Islet precursor cell (in vitro differentiated cells): ENCODE results near the gene TAOK1.

Experiments used
- DNase-seq: peaks from one replicate; pipeline ENCODE4 v3.0.0-alpha.2; 2018

TAOK1 gene

DNA sequence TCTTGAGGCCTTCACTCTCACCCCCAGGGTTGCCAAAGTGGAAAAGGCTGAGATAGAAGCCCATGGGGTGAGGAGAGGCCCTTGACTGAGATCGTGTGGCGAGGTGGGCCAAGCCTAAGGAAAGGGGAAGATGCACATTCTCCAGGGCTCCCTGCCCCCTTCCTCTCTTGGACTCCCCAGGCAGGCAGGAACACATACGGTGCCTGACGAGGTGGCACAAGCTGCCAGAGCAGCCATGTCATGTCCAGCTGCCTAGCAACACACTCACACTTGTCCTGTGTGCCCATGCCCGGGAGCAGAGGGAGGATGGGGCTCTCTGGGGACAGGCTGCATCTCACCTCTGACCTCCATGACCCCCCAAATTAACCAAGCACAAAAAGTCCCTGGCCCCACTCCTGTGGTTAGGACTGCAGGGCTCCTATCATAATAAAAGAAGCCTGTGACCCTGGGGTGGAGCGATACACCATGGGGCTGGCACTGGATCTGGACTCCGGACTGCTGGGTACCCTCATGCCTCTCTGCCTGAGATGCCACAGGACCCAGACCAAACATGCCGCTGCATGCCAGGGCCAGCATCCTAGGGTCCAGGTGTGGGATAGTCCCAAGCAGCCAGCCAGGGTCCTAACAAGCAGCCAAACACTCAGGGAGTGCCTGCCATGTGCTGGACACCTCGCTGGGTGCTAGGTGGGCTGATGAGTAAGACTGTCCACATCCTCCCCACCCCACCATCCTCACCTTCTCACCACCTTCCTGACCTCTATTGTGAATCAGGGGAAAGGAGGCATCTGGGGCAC, 196.7 kb downstream of the TAOK1 start:
- no peak for DNase-seq

DNA sequence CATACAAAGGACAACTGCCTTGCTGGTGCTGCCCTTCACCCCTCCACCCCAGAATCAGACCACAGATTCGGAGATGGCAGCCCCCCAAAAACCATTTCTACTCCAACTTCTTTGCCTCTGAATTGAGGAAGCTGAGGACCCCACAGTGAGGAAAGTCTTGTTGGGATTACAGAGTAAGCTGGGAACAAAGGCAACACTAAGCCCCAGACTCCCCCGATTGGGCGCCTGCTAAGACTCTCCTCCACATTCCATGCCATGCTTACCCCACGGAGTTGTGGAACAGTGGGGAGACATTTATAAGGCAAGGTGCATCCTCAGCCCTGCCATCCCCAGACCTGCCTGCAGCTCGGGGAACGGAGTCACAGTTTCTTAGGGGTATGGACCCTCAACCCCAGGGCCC, 197.4 kb downstream of the TAOK1 start:
- no peak for DNase-seq

DNA sequence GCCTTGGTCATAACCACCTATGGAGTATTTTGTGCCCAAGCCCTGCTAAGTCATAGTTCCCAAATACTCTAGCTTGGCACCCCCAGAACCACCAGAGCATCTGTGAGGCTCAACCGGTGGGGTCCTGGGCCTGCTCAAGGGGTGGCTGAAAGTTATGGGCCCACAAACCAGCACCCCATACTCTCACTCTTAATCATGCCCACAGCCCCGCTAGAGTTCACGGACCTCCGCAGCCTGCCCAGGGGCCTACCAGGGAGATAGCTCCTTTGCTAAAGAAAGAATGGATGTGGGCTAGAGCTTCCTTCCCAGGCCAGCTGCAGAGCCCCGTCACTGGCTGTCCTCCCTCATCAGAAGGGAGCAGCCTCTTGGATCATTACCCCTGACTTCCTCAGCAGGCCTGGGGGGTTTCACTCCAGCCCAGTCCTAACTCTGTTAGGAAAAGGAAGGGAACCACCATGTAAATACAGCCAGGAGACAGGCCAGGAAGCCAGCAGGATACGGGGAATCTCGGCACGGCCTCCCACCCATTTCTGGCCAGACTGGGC, 197.9 kb downstream of the TAOK1 start:
- no peak for DNase-seq

DNA sequence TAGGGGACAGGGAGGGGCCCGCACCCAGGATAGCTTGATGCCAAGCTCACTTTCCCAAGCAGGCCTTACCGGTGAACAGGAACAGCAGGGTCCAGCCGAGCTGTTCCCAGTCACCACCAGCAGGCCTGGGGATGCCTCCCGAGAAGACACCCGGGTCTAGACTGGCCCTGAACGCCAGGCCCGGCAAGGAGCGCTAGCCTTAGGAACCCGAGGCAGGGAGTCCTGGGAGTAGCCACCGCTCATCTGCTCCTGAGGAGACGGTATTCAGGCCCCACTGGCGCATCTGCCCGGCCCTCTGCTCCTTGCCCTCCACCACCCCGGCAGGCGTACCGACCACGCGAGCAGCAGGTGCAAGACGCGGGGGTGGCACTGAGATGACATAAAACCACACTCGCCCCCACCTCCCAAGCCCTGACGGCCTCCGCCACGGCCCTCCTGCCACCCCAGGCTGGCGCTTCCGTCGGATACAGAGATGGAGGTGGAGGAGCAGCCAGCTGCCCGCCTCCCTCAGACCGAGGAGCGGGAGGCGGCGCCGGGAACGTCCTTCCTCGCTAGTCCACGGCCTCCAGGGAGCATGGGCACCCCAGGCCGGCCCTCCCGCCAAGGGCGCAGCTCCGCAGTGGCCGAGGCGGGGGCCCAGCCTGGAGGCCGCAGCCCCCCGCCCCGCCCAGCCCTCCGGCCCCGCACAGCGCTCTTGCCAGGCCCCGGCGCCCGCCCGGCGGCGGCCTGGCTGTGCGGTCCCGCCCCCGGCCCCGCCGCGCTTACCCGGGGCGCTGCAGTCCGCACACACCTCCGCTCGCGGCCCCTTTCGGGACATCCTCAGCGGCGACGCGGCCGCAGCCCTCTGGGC, 198.6 kb downstream of the TAOK1 start:
- no peak for DNase-seq

DNA sequence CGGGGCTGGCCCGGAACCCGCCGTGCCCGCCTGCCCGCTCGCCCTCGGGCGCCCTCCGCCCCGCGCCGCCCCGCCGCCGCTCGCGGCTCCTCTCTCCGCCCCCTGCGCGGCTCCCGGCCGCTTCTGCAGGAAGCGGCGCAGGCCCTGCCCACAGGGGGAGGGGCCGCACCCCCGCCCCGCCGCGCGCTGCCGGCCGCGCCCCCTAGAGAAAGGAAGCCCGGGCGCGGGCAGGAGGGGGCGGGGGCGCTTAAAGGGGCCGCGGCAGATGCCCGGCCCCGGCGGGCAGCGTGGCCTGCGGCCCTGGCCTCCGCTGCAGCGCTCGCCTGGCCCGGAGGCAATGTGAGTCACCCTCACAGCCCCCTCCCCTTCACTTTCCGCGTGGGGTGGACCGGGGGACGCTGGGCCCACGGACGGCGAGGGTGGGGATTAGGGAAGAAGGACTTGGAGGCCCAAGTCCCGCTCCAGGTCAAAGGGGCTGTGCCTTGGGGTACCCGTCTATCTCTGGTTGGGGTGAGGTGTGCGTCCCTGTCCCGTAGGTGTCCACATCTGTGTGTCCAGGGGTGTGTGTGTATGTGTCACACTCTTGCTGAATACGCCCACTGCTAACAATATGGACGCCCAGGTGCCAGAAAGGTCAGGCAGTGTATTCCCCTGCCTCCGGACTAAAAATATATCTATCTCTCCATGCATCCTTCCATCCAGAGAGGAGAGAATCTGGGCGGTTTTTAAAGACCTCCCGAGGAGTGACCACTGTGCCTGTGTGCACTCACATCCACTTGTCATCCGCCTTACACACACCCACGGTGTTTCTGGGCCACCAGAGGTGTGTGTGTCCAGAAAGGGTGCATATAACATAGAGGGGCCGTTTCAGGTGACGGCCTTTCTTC, 199.6 kb downstream of the TAOK1 start, which contains the start of gene GIT1:
Gene GIT1, minus strand, starts transcription at position 125 of the 887 bp plus-strand sequence. CDS start 270 bp downstream, outside the sequence.
- peak; percentile 92 for DNase-seq

DNA sequence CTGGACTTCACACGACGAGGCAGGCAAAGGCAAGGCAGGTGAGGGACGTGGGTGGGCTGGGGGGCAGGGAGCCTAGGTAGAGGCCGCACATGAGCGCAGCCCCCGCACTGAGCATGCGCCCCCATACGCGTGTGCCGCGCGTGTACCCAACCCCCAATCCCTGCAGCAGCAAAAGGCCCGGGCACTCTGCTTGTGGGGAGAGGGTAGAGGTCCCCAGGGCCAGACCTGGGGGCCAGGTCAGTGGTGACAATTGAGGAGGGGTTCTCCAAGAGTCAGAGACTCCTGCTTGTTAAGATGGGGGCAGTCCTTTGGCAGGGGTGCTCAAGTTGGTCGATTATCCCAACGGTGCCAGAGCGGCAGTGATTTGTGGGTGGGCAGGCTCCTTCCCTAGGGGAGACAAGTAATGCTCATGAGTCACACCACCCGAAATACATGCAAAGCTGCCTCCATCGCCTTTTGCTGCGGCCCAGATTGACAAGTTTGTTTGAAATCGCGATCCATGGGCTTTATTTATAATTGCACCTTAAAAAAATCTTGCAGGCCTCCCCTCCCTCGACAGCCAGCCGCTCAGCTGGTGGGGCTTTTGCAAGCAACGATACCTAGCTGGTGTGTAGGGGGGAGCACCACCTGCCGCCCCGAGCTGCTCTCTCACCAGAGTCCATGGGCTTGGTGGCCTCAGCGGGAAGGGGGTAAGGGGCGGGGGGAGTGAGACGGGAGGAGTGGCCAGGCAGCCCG, 200.4 kb downstream of the TAOK1 start:
- DNase-seq = no peak

DNA sequence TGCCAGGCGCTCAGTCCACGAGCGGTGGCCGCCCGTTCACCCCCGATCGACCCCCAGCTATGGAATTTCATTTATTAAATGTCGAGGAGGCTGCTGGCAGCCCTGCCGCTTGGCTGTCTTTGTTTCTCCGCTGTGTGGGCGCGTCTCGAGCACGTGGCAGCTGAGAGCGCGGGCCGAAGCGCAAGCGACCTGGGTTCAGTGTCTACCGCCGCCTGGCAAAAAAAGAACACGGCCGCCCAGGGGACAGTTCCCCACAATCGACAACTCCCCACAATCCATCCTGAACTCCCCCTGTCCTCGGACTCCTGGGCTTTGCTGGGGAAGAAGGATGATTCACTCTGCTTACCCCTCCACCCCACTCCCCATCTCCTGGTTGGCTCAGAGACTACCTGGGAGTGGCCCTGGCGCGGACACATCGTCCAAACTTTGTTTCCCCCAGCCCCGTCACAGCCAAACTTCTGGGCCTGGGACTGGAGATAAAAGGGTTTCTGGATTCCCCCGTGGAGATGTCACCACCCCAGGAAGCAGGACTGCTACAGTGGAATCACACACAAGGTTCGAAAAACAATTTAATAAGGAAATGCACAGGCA, 201.1 kb downstream of the TAOK1 start:
- DNase-seq = no peak

DNA sequence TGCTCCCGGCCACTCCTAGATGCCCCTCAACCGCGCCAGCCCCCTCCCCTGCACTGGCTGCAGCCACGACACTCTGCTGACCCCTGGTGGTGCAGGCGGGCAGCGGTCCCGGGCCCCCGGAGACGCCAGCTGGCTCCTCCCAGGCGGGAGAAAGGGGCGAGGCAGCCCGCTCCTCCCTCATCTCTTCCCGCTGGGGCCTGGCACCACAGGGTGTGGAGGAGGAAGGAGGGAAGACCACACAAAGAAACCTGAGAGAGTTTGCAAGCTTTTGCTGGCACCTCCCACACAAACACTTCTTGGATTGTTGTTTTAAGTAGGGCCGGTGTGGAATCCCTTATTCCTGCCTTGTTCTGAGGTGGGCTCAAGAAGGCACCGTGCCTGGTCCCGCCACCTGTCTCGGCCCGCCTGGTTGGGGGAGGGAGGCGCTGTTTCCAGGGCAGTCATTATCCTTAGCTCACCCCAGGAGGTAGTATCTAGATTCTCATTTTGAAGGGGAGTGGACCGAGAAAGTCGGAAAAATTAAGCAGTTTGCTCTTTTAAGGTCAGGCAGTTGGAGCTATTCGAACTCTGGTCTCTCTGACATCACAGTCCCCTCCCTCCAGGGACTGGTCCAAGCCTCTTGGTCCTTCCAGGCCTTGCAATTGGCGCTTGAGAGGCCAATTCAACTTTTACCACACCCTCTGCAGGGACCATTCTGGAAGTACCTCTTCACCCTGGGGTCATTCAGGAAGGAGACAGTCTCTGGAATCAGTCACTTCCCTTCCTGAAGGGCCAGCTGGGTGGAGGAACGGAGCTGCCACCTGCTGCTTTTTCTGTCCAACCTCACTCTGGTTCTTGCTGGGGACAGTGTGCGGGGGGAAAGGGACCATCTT, 201.8 kb downstream of the TAOK1 start:
- DNase-seq = peak; percentile 99

DNA sequence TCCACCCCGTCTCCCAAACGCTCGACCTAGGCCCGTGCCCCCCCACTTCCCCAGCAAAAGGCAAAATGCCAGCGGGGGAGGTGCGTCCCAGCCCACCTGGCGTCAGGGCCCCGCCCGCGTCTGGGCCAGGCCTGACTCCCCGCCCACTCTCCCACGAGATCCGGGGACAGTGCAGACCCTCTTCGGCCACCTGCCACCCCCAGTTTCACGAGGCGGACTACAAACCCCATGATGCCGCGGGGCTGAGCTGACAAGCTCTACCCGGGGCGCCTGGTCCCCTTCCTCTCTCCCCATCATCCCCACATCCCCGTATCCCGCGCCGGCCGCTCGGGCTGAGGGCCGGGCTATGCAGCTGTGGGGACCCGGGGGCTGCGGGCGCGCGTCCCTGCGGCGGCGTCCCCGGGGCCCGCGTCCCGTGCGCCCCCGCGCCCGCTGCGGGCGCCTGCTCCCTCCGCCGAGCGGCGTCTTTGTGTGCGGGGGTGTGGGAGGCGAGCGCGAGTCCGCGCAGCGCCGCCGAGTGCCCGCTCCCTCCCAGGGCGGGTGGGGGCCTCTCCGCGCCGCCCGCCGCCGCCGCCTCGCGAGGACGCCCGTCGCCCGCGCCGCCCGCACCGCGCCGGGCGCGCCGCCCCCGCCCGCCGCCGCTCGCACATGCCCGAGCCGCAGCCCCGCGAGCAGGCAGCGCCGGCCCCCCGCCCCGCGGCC, 202.8 kb downstream of the TAOK1 start, which contains the start of gene ANKRD13B:
Gene ANKRD13B, plus strand, starts transcription at position 283 of the 702 bp plus-strand sequence. CDS start 490 bp downstream, outside the sequence.
- DNase-seq = no peak

DNA sequence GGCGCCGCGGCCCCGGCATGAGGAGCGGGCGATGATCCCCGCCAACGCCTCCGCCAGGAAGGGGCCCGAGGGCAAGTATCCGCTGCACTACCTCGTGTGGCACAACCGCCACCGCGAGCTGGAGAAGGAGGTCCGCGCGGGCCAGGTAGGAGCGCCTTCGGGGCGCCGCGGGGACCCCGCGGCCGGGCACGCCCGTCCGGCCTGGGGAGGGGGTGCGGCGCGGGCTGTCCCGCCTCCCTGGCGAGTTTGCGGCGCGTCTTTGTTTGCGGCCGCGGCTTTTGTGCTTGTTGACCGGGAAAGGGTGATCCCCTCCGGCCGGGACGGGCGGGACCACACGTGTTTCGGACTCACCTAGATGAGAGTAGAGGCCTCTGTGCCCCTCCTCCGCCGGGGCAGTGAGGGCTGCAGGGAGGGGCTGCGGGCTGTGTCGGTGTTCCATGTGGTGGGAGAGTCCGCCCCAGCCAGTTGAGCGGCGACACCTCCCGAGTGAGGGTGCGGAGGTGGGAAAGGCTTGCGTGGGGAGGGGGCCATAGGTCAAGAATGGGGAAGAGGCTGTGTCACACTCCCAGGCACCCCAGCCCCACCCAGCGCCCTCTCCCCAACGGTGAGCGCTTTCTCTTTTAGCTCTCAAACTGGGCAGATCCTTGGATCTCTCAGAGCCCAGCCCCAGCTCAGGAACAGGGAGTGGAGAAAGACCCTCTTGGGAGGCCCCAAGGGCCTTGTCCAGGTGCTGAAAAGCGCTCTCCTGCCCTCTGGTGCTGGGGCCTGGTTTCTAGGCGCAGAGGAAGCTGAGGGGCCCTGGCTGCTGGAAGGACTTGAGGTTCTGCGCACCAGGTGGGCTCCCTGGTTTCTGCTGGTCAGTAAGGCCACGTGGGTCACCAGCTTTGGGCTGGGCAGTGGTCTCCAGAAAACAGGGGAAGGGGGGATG, 203.7 kb downstream of the TAOK1 start:
- peak; percentile 89 for DNase-seq

DNA sequence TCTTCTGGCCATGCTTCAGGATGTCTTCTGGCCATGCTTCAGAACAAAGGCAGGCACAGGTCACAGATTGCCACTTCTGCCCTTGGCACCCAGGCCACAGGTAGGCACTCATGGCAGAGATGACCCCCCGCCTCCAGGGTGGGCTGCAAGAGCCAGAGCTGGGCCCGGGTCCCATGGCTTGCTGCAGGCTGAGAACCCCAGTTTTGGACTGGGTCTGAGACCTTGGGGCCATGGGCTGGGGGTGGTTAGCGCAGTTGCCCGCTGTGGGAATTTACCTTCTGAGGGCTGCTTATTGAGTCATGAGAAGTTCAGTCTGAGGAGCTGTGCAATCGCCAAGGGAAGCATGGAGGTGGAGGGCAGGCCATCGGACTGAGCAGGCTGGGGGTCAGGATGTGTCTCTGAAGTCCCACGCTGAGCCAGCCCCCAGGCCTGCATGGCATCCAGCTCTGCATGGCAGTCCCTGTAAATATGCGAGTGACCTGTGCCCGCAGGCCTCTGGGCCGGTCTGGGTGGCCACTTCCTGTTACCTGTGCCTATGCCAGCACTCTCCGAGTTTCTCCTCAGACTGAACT, 204.4 kb downstream of the TAOK1 start:
- no peak for DNase-seq

DNA sequence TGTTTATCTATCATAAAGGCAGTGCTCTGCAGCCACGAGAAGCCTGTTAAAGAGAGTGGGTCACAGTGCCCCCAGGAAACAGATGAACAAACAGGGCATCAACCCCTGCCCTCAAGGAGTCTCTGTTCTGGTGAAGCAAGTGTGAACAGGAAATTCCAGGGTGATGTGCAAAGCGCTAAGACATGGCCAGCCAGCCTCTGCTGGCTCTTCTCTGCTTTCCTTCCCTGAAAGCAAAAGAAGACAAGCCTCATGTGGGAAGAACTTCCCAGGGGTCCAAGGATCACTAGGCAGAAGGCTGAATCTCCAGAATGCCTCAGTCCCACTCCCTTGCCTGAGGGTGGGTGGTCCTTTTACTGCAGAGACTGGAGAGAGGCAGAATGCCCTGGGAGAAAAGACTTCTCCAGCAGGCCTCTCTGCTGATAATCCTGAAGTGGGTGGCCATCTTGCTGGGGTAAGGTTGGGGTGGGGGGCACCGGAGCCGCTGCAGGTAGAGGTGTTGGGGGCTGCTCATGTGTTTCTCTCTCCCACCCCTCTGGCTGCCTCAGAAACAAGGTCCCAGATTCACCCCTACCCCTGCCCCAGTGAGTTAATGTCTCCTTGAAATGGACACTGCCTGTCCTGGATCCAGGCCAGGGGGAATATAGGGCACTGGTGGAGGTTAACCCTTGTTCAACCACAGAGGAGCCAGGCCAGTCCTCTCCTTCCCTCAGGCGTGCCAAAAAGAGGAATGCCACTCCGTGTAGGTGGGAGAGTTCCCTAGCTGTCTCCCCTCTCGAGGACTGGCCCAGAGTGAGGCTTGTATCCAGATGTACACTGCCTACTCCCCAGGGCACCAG, 205.2 kb downstream of the TAOK1 start:
- DNase-seq = peak; percentile 79

DNA sequence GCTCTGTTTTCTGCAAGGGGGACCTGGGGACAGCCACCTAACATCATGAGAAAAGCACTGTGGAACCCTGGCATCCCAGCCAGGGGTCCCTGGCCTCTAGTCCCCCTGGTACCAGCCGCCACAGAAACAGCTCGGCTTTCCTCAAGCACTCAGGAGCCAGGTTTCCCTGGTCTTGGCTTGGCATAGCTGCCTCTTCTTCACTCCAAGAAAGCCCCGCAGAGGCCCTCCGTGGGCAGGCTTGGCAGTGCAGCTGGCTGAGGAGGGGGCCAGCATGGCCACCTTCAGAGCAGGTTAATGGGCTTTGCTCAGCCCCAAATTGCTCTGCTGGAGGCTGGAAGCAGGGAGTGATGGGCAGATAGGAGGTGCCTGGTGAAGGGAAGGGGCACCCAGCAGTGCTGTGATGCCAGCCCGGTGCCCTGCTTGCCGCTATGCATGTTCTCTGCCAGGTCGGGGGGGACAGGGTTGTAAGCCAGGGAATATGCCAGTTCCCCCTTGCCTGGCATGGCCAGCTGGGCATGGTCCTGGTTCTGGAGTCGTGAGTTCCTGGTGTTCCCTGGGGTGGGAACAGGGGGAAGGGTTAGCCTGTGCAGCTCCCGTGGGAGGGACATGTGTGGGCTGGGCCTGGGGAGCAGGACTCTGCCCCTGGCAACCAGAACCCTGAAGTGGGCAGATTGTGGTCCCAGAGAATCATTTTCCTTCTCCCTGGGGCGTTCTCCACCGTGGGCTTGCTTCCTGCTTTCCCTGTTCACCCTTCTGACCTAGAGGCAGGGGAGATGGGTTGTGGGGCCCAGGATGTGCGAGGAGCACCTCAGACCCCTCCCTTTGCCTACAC, 206.0 kb downstream of the TAOK1 start:
- no peak for DNase-seq

DNA sequence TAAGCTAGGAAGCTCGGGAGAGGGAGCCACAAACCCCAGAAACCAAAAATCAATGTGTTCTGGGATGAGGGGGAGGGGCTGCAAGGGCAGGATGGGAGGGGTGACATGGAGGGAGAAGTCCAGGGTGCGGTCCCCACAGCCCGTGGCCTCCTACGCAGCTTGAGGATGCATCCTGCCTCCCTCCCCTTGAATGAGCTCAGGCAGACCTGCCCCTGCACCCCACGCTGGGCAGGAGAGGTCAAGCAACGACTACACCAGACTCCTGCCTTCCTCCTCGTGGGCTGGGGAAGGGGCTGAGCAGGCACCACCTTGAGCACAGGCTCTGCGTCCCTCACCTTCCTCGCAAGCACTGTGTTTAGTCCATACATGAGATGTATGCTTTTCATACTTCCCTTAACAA, 206.6 kb downstream of the TAOK1 start:
- DNase-seq = no peak

DNA sequence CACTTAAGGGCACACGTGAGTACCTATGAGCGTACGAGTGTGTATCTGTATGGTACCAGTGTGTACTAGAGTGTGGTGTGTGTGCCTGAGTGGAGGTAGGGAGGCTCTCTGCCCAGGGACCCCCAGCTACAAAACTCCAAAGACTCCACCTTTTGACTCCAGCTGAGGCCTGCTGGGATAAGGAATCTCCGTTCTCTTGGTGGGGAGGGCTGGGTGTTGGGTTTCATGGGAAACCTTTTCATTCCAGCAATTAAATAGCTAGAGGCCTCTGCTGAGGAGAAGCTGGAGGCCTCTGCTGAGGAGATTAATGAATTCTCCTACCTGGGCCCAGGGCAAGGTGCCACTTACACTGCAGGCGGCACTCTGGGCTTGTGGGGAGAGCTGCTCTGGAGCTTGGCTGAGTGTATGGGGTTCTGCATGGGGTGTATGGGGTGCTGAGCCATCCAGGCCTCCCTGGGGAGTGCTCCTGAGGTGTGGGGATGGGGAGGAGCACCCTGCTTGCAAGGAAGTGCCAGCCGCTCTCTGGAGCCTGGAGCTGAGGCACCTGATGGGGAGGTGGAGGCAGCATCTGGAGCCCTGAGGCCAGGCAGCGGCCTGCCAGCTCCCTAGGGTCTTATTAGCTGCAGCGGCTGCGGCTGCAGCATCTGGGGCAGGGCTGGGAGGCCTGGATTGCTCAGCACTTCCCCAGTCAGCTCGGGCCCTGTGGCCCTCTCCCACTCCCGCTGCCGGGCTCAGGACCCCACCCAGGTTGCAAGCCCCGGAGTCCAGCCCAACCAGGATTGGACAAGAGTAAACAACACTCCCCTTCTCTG, 207.4 kb downstream of the TAOK1 start:
- DNase-seq = no peak
